ENCODE measurements around the gene ZNF468.
"Not testable (repeated sequence)": the region's sequence is repeated elsewhere in the genome, so short reads cannot be mapped to it uniquely, and the experiment has no call there.

GRCh38 chr19:52834289-52834688 lies 23.1 kb downstream of the ZNF468 start:
- not testable (repeated sequence) for TF ChIP-seq CTCF (conservative IDR thresholded peaks at IDR 0.05; ENCODE audit: low read depth, low read length); EZH2 (IDR thresholded peaks at IDR 0.05; ENCODE audit: low read length, unreplicated experiment)
